CD4-positive, alpha-beta T cell treated with Interleukin-4 for 1 hour (primary cell): ENCODE measurements around the gene MATCAP1.
A peak's percentile ranks its signal among the peaks of the same experiment; 100 is the strongest.

Experiments used
- DNase-seq, 2 donors: peaks; one replicate each; pipeline ENCODE4 v3.0.0-alpha.2; 2020 to 2022

The MATCAP1 gene

DNA sequence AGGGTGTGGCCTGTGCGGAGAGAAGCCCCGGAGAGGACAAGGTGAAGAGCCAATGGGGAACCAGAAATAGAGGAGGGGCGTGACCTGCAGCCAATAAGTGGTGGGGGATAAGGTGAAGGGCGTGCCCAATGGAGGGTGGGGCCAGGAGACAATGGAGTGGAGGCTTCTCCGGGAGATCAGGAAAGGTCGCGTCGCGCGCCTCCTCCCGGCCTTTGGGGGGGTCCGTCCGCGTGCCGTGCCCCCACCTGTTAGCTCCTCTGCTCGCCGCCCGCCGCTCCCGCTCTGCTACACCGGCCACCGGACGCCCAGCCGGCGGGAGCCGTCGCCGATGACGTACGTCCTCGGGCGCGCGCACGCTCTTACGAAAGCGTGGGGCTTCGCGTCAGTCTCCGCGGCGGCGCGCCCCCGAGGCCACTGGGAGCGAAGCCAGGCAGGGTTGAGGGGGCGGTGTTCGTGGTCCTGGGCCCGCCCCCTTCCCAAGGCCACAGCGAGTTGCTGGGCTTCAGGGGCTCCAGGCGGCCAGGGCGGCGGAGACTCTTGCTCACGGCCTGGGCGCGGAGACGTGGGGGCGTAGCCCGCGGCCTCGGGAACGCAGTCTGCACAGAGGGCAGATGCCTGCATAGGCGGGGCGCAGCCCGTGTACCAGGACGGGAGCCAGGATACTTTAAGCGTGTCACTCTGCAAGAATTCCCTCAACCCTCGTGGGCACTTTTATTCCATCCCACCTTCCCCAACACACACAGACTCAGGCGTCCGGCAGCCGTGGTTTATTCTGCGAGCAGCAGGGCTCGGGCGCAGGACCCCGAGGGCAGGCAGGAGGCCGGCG is at the start of gene MATCAP1:
TSS of gene MATCAP1 (minus strand) at position 337 of the 826 bp plus-strand sequence. CDS start 3,353 bp downstream, outside the sequence.
- DNase-seq = peak; percentile 97 to 98

DNA sequence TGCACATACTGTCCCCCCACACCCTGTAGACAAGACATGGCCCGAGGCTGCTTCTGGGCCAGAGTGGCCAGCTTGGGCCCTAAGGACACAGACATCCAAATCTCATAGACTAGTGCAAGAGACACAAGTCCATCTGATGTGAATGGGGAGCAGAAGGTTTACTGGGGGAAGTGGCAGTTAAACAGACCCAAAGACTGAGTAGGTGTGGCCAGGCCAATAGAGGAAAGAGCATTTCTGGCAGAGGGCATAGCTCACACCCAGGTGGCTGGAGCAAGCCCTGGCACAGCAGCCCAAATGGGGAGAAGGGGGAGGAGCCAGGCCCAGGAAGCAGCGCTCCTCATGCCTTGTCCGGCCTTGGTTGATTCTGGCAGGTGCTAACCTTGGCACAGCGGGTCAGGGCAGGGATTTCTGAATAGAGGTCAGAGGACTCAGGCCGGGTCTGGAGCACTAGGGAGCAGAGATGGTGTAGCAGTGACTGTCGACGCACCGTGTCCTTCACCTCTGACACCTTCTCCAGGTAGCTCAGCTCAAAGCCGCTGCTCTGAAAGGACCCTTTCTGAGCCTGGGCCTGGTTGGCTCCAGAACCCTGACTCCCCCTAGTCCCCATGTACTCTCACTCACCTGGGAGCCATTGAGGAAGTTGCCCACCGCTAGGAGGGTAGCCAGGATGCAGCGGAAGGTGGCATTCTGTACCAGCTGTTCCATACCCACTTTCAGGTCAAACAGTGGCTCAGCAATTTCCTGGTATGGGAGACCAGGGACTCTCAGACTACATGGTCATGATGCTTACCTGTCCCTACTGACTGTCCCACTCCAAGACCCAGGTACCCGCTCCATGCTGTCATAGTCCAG is 47.3 kb upstream of the MATCAP1 start:
- no peak for DNase-seq

DNA sequence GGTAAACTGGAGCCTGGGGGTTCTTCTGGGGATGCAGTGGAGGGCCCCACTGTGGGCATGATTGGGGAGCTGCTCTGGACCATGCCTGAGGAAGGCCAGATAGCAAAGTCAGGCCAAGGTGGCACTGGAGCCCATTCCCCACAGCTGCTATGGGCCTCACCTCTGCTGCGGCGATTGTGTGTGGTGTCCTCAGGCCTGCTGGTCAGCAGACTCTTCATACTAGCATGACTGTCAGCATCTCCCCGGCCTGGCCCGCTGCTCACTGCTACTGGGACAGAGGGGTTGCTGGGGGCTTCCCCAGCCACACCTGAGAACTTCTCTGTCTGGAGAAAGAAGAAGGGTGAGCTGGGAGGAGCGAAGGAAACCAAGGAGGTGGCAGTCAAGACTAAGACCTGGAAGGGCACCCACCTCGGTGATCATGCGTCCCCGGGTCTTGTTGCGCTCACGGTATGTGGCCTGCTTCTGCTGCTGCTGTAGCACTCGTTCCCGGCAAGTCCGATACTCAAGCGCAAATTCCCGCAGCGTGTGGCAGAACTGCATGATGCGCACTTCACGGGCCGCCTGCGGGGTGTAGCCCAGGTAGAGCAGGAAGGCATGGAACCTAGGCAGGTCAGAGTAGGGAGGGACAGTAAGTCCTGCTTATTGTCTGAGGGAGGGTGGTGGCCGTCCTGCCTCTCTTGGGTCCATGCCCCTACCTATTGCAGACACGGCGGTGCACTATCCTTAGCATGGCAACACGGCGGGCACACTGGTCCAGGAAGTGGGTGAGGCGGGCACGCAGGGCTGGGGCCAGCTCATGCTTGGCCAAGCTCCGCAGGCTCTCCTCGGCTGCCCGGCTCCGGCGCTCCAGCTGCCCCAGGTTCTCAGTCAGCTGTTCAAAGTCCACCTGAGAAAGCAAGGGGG is 46.4 kb upstream of the MATCAP1 start:
- no peak for DNase-seq

DNA sequence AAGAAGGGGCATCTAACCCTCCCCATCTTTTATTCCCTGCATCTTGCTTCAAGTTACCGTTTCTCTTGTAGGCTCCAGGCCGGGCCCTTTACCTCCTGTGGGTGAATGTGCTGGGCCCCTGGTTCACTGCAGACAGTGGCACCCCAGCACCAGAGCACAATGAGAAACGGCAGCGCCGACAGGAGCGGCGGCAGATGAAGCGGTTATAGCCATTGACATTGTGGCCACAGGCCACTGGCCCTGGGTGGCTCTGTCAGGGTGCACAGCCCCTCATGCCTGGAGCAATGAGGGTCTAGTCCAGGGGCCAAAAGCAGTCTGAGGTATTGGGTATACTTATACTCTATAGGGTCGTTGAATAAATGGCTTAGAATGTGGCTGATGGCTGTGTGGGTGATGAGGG is 45.1 kb upstream of the MATCAP1 start:
- DNase-seq = no peak

DNA sequence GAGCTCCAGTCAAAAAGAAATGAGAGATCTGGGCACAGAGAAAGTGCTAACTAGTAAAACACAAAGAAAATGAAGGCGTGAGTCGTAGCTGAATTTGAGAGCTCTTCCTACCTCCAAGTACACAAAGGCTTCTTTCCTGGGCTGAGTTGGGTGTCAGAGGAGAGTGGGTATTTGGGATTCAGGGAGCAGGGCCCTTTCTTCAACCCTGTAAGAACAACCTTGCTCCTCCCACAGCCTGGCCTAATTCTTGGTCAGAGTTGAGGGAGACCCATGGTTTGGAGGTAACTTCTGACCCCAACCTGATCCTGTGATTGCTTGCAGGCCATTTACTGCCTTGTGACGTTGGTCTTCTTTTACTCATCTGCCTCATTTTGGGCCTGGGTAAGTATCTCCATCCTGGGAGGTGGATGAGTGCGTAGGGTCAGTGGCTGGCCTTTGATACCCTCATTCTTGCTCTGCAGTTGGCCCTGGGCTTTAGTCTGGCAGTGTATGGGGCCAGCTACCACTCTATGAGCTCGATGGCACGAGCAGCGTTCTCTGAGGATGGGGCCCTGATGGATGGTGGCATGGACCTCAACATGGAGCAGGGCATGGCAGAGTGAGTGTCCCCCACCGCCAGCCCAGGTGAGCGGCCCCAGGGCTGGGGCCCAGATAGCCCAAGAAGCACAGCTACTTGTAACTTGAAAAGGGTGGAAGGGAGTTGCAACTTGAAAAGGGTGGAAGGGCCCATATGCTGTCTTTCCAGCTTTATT is 44.4 kb upstream of the MATCAP1 start:
- DNase-seq = no peak

DNA sequence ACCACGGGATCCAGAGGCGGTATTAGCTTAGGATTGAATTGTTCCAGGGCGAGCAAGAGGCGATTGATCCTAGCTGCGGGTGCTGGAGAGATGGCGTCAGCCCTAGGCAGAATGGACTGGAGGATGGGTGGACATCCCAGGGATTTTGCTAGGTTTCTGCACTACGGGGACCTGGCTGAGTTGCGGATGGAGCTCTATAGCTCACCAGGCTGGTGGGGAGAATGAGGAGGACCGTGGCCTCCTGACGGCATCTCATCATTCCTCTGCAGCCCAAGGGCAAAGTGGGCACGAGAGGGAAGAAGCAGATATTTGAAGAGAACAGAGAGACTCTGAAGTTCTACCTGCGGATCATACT is 43.8 kb upstream of the MATCAP1 start:
- DNase-seq = no peak

DNA sequence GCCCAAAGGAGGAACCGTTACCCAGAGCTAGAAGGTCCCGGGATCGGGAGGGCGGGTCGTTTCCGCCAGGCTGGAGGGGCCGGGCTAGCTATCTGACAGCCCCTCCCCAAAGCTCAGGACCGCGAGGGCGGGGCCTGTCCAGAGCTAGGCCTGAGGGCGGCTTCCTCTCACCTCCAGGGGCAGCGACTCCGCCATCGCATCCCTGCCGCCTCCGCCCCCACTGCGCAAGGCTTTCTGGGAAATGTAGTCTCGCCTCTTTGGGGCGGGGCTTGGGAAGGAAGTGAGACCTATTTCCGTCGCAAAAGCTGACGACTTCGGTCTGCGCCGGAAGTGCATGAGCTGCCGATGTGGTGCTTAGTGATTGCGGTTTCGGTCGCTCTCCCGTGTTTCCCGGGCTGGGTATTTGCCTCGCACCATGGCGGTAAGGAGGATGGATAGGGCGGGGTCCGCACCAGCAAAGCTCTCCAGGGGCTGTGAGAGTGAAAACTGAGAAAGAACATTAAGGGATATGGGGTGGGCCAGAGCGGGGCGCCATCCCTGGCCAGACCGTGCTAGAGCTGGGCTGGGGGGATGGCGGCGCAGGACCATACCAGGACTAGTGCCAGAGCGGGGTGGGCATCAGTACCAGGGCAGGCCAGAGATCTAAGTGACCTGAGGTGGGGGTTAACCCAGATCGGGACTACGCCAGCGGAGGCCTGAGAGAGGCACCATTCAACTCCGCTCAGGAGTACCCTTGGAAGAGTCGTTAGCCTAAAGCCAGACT is 43.2 kb upstream of the MATCAP1 start, which contains the start of gene TMEM208:
TSS of gene TMEM208 (plus strand) at position 327 of the 763 bp plus-strand sequence. CDS start at position 416, 89 bp downstream.
- DNase-seq = peak; percentile 98

DNA sequence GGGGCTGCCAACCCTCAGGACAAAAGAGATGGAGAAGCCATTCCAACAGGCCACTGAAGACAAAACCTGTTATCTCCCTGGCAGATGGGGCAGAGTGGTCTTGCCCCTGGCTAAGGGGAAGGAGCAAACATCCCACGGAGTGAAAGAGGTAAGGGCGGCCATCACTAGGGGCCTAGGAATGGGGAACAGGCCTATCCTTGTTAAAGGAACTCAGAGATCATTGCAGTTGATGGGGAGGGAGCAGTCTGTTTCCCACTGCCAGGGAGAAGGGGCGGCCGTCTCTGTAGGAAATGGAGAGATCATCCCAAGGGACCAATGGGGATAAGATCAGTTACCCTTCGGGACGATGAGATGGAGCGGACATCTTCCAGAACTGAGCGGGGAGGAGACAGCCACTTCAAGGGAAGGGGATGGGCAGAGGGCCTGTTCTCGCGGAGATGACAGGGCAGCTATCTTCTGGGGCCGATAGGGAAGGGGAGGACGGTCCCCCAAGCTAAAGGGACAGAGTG is 42.6 kb upstream of the MATCAP1 start:
- no peak for DNase-seq

DNA sequence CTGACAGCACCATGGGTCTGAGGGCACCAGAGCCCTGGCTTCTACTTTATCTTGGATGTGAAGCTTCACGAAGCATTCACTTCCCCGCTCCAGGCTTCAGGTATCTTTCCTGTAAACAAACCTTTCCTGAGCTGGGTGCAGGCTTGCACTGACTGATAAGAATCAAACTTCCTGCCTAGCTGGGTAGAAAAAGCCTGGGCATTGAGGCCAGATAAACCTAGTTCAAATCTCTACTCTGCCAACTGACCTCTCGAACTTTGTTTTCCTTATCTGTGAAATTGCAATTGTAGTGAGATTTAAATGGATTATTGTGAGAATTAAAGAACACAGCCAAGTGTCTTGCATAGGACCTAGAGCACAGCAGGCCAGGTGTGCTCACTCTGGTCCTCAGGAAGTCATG is 40.2 kb upstream of the MATCAP1 start:
- DNase-seq = no peak

DNA sequence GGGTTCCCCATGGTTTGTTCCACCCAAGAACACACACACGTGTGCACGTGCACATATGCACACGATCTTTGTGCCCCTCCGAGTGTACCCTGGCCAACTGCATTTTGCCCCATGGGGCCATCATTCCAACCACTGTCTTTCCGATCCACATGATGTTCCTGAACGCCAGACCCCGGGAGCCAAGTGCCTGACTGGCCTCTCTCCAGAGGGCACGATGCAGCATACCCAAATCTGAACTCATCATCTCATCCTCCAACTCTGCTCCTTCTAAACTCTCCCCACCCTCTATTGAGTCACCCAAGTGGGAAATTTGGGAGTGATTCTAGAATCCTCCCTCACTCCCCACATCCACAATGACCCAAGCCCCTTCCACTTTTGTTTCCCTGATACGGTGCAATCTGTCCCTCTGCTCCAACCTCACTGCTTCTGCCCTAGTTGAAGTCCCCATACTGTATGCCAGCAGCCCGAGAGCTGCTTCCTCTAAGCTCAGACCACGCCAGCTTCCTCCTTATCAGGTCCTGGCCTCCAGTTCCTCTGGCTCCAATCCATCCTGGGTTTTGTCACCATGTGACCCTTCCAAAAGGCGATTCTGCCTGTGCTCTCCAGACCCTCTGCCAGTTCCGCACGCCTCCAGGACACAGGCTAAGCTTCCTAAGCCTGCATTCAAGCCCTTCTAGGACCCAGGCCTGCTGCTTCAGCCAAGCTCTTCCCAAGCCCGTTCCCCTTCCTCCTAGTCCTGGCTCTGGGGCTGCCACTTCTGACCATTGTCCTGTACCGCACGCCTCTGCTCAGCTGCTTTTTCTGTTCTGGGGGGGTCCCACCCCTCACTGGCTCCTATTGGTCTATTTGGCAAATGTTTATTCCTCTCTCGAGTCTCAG is 33.1 kb upstream of the MATCAP1 start:
- DNase-seq = no peak

DNA sequence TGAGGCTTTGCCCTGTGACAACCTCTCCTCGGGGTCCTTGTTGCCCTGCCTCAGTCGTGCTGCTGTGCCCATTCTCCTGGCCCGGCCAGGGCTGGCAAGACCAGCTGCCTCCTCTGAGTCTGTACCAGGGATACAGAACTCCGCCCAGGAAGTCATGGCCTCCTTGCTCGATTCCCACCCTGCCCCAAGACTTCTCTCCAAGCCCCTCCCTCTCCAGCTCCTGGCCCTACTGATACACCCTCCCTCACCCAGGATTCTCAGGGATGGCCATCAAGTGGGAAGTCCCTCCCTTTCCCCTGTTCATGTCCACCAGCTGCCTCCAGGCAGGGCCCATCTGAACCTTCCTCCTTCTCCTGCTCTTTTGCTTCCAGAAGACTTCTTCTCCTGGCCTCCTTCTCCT is 31.9 kb upstream of the MATCAP1 start:
- DNase-seq = no peak

DNA sequence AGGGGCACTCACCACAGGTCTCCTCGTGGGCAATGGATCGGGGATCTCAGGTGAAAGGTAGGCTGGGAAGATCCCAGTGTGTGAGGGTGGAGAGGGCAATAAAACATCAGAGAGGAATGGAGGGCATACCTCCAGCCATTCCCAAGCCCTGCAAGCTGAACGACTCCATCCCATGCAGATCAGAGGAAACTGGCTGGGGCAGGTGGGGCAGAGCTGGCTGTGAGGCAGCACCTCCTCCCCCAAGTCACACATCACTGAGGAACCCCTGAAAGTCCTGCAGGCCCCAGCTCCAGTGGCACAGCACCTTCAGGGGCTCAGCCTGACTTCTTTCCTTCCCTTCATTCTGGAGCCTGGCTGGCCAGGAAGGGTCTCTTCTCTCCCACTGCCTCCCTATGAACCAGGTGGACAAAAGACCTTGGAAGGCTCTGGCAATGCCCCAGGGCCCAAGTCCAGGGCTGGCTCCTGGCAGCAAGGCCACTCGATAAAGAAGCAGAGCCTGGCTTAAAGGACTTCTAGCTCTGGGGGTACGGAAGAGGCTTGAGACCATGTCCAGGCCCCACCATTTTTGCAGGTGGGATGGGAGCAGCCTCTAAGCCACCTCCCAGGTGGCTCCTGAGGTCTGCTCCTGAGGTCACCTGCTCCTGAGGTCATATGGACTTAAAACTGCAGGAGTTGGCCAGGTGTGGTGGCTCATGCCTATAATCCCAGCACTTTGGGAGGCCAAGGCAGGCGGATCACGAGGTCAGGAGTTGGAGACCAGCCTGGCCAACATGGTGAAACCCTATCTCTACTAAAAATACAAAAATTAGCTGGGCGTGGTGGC is 29.6 kb upstream of the MATCAP1 start:
- no peak for DNase-seq

DNA sequence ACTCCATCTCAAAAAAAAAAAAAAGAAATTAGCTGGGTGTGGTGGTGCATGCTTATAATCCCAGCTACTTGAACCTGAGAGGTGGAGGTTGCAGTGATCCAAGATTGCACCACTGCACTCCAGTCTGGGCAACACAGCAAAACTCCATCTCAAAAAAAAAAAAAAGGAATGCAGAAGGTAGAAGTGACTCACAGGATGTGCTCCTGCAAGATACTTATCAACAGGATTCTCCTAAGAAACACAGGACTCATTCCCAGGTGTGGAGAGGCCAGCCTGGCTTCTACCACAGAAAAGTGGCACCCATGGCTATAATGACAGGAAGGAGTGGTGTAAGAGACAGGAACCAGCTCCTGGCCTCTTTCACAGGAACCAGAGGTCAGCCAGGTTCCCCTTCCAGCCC is 29.0 kb upstream of the MATCAP1 start:
- no peak for DNase-seq

DNA sequence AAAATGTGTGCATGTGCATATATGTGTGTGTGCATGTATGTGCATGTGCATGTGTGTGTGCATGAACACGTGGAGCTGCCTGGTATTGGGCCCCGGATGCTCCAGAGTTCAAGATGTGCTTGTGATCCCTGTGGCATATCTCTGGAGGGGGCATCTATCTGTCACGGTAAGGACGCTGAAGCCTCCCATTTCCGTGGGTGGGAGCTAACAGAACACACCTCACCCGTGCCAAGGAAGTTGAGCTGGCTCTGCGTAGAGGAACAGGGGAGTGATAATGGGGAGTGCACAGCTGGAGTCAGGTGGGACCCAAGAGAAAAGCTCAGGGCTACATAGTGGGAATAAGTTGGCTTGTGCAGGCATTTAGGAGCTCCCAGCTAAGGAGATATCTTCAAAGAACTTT is 27.9 kb upstream of the MATCAP1 start:
- DNase-seq = no peak

DNA sequence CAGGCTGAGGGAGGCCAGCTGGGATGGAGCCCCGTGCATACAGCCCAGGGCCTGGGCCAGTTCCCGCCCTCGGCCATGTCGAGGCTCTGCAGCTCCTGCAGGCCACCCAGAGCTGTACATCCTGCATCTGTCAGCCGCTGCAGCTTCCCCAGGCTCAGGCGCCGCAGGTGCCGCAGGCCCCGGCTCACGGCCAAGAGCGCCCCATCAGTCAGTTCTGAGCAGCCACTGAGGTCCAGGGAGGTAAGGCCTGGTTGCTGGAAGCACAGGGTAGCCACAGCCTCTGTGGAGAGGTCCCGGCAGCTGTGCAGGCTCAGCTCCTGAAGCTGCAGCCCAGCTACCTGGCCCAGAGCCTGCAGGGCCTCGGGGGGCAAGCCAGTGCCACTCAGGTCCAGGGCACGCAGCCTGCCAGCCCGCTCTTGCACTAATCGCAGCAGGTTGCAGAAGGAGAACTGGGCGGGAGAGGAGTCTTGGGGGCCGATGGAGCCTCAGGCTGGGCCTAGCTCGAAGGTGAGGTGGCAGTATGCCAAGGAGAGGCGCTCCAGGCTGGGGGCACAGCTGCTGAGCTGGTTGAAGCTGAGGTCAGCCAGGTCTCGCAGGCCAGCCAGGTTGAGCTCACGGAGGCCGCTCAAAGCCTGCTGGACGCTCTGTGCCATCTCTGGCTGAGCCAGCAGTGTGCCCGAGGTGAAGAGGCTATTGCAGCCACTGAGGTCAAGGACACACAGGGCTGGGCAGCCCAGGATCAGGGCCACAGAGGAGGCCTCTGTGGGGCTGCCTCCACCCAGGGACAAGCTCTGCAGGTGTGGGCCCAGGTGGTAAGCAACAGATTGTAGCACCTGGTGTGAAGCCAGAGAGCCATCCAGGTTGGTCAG is 26.5 kb upstream of the MATCAP1 start:
- DNase-seq = no peak

DNA sequence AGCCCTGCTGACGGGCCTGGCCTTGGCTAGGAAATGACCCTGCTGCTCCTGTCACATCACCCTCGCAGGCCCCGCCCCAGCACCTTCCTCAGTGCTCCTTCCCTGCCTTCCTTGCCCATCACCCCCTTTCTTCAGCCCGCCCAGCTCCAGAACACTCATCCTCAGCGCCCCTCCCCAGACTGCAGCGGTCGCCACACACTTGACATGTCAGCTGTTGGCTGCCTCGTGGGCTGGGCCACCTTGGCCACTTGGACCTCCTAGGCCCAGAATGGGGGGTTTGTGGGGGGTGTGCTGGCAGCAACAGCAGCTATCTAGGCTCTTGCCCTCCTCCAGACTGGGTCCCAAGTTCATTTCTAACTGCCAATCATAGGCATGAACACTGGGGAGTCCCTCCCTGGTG is 25.8 kb upstream of the MATCAP1 start:
- no peak for DNase-seq

DNA sequence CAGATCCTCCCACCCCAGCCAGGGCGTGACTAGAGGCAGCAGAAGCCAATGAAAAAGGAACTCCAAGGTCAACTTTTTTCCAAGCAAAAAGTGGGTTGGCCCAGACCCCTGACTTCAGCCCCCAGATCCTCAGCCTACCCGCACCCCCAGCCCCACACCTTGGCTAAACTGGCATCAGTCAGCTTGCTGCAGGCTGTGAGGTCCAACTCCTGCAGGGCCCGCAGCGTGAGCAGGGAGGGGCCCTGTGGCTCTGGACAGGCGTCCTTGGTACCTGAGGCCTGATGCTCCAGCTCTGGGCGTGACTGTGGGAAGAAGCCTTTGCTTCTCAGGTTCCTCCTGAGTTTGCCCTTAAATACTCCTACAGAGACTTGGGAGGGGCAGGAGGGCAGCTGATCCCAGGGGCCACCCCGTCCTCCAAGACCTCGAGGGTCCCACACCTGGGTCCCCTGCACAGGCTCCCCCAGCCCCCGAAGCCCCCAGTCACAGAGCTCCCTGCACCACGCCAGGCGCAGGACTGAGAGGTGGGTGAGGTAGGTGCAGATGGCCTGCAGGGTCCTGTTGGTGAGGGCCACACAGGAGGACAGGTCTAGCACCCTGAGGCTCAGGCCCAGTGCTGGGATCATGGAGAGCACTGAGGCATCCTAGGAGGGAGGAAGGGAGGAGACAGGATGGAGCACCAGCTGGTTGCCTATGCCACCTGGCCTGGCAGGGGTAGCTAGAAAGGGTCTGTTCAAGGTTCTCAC is 24.6 kb upstream of the MATCAP1 start:
- no peak for DNase-seq
